Mesenchymal stem cell (in vitro differentiated cells and primary cell): ENCODE results near the gene SETD5.

ENCODE experiments used
- DNase-seq: peaks from one replicate; pipeline ENCODE4 v3.0.0-alpha.2; 2013
- H2AFZ ChIP-seq: one replicate; pipeline ENCODE4 v1.6.1; 2013; ENCODE audit warnings: low read depth, mild to moderate bottlenecking, control low read depth, inconsistent platforms, low read length, moderate library complexity
- H2AK5ac ChIP-seq: 2 replicates; pipeline ENCODE4 v1.6.1; 2013; ENCODE audit warnings: low read length, moderate library complexity, mild to moderate bottlenecking, inconsistent platforms; ENCODE audit not compliant: severe bottlenecking
- H2BK120ac ChIP-seq: one replicate; pipeline ENCODE4 v1.6.1; 2013; ENCODE audit warnings: low read depth, mild to moderate bottlenecking, inconsistent platforms, low read length, moderate library complexity
- H2BK12ac ChIP-seq, 2 experiments: one replicate each; pipeline ENCODE4 v1.6.1; 2013; ENCODE audit warnings: inconsistent platforms in 2 of 2, low read length in 2 of 2, mild to moderate bottlenecking in 2 of 2, moderate library complexity in 2 of 2, control low read depth in 1 of 2
- H2BK15ac ChIP-seq: one replicate; pipeline ENCODE4 v1.6.1; 2013; ENCODE audit warnings: mild to moderate bottlenecking, low read depth, inconsistent platforms; ENCODE audit not compliant: poor library complexity, severe bottlenecking
- H2BK5ac ChIP-seq: 2 replicates; pipeline ENCODE4 v1.6.1; 2013; ENCODE audit warnings: low read depth, mild to moderate bottlenecking, low read length, control low read depth, inconsistent platforms; ENCODE audit not compliant: poor library complexity, severe bottlenecking
- H3K14ac ChIP-seq, 2 experiments: one replicate each; pipeline ENCODE4 v1.6.1; 2013; ENCODE audit warnings: inconsistent platforms in 2 of 2, low read length in 2 of 2, control low read depth in 1 of 2, mild to moderate bottlenecking in 1 of 2, moderate library complexity in 1 of 2
- H3K18ac ChIP-seq, 2 experiments: one replicate each; pipeline ENCODE4 v1.6.1; 2013; ENCODE audit warnings: inconsistent platforms in 2 of 2, low read length in 2 of 2, control low read depth in 1 of 2, low read depth in 1 of 2, mild to moderate bottlenecking in 1 of 2
- H3K23ac ChIP-seq, 2 experiments: one replicate each; pipeline ENCODE4 v1.6.1; 2013; ENCODE audit warnings: inconsistent platforms in 2 of 2, low read length in 2 of 2, mild to moderate bottlenecking in 2 of 2, moderate library complexity in 2 of 2, control low read depth in 1 of 2
- H3K27ac ChIP-seq: 2 replicates; pipeline ENCODE4 v1.5.1; 2013; ENCODE audit warnings: mild to moderate bottlenecking, moderate library complexity, low read length, control low read depth, inconsistent platforms; ENCODE audit not compliant: poor library complexity, severe bottlenecking
- H3K27me3 ChIP-seq, 2 experiments: 2 replicates each; pipeline versions ENCODE4 v1.6.1 to v1.7.0; 2013; ENCODE audit warnings: low read length in 2 of 2, mild to moderate bottlenecking in 2 of 2, moderate library complexity in 2 of 2, control low read depth in 1 of 2, inconsistent platforms in 1 of 2; ENCODE audit not compliant: control insufficient read depth in 1 of 2, insufficient read depth in 1 of 2
- H3K36me3 ChIP-seq, 2 experiments: 2 replicates each; pipeline versions ENCODE4 v1.6.1 to v1.7.0; 2013; ENCODE audit warnings: low read length in 2 of 2, control low read depth in 1 of 2, inconsistent platforms in 1 of 2, low read depth in 1 of 2, mild to moderate bottlenecking in 1 of 2; ENCODE audit not compliant: insufficient read depth in 2 of 2, control insufficient read depth in 1 of 2
- H3K4ac ChIP-seq, 2 experiments: one replicate each; pipeline ENCODE4 v1.6.1; 2013; ENCODE audit warnings: inconsistent platforms in 2 of 2, low read length in 2 of 2, mild to moderate bottlenecking in 2 of 2, moderate library complexity in 2 of 2, control low read depth in 1 of 2, low read depth in 1 of 2
- H3K4me1 ChIP-seq: 2 replicates; pipeline ENCODE4 v1.6.1; 2013; ENCODE audit warnings: low read depth, low read length, control low read depth; ENCODE audit not compliant: control insufficient read depth, insufficient read depth
- H3K4me2 ChIP-seq: 2 replicates; pipeline ENCODE4 v1.6.1; 2013; ENCODE audit warnings: low read length, mild to moderate bottlenecking, inconsistent platforms; ENCODE audit not compliant: poor library complexity, severe bottlenecking
- H3K4me3 ChIP-seq, 2 experiments: 2 replicates each; pipeline versions ENCODE4 v1.5.1 to v1.7.0; 2013; ENCODE audit warnings: low read length in 2 of 2, mild to moderate bottlenecking in 2 of 2, control low read depth in 1 of 2, low read depth in 1 of 2; ENCODE audit not compliant: insufficient read depth in 1 of 2
- H3K79me1 ChIP-seq: replicated peaks from 2 replicates; pipeline ENCODE4 v1.6.1; 2013; ENCODE audit warnings: mild to moderate bottlenecking, control low read depth, low read length, inconsistent platforms; ENCODE audit not compliant: poor library complexity, severe bottlenecking
- H3K9ac ChIP-seq: 2 replicates; pipeline ENCODE4 v1.7.0; 2013; ENCODE audit warnings: mild to moderate bottlenecking, low read length, moderate library complexity
- H3K9me3 ChIP-seq: 2 replicates; pipeline ENCODE4 v1.7.0; 2013; ENCODE audit warnings: mild to moderate bottlenecking, low read length; ENCODE audit not compliant: control insufficient read depth
- H4K8ac ChIP-seq: one replicate; pipeline ENCODE4 v1.6.1; 2013; ENCODE audit warnings: inconsistent platforms, mild to moderate bottlenecking, low read length, moderate library complexity
- H4K91ac ChIP-seq: one replicate; pipeline ENCODE4 v1.6.1; 2013; ENCODE audit warnings: mild to moderate bottlenecking, low read length, inconsistent platforms
- WGBS: methylation state at CpG from one replicate; pipeline ENCODE4 v1.1.7; 2013; ENCODE audit warnings: mixed read lengths; 5-methylcytosine and 5-hydroxymethylcytosine counted together

SETD5 gene

DNA sequence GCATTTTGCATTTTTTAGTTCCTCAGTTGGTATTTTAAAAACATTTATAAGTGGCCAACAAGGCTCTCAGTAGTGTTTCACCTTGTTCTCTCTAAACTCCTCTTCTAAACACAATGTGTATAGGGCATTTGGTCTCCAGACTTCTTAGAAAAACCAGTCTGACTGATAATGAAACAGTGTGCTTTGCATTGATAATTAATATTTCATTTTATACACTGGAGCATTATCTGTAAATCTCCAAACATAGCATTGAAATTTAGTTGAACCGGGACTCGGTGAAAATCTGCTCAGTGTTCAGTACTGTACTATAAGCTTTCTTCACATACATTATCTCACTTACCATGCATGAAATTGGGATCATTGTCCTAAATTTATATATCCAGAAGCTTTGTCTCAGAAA, 53.6 kb downstream of the SETD5 start:
- H3K14ac ChIP-seq: no peak overlapping the region
- no peak for DNase-seq
- no peak overlapping the region for H4K91ac ChIP-seq
- H2AFZ ChIP-seq: no peak overlapping the region
- H2AK5ac ChIP-seq: no peak overlapping the region
- no peaks in the 10 kb centered on the region for H3K9me3 ChIP-seq
- no peaks in the 10 kb centered on the region for H3K27me3 ChIP-seq
- no peak overlapping the region for H3K27ac ChIP-seq
- no peak overlapping the region for H3K4ac ChIP-seq
- H2BK12ac ChIP-seq: no peak overlapping the region
- H3K36me3 ChIP-seq: peaks cover 30 to 98% of the 10 kb centered on the region in 2 experiments
- H3K18ac ChIP-seq: no peak overlapping the region
- H3K4me1 ChIP-seq: no peaks in the 10 kb centered on the region
- peaks cover 7% of the 10 kb centered on the region for H3K79me1 ChIP-seq
- H3K4me2 ChIP-seq: no peak overlapping the region
- no peak overlapping the region for H2BK15ac ChIP-seq
- no peak overlapping the region for H2BK120ac ChIP-seq
- H3K4me3 ChIP-seq: no peak overlapping the region
- H3K9ac ChIP-seq: no peak overlapping the region
- H3K23ac ChIP-seq: no peak overlapping the region
- H4K8ac ChIP-seq: no peak overlapping the region
- H2BK5ac ChIP-seq: no peak overlapping the region
- 100% methylated on average over 2 of the region's 2 CpGs for WGBS

DNA sequence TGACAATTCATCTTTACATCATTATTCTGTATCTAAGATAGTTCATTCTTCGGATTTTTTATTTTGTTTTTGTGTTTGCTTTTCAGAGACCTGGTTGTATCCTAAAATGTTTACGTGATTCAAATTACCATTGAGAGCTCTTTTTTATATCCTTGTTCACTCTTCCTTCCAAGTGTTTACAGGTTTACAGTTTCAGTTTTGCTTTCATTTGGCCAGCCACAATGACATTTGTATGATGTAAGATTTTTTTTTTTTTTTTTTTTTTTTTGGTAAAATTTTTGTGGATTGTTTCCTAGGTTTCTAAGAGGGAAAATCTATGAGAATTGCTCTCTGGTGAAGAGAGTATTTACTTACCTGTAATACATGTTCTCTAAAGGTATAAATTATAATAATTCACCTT, 55.0 kb downstream of the SETD5 start:
- no peak overlapping the region for H3K18ac ChIP-seq
- no peak overlapping the region for H4K8ac ChIP-seq
- no peak overlapping the region for H2BK5ac ChIP-seq
- H3K4me1 ChIP-seq: no peaks in the 10 kb centered on the region
- WGBS: 100% methylated on average over 1 of the region's 2 CpGs
- H3K36me3 ChIP-seq: peaks cover 29 to 95% of the 10 kb centered on the region in 2 experiments
- H3K9me3 ChIP-seq: no peaks in the 10 kb centered on the region
- no peak overlapping the region for H3K14ac ChIP-seq
- H3K4me3 ChIP-seq: peak overlapping the region in 1 of 2 experiments; percentile 1
- H3K4ac ChIP-seq: no peak overlapping the region
- H2AK5ac ChIP-seq: no peak overlapping the region
- no peak overlapping the region for H3K23ac ChIP-seq
- H3K9ac ChIP-seq: peak overlapping the region; percentile 56
- H3K27me3 ChIP-seq: no peaks in the 10 kb centered on the region
- H2BK12ac ChIP-seq: no peak overlapping the region
- no peak overlapping the region for H3K27ac ChIP-seq
- H2BK15ac ChIP-seq: no peak overlapping the region
- no peak overlapping the region for H3K4me2 ChIP-seq
- H4K91ac ChIP-seq: no peak overlapping the region
- no peak overlapping the region for H2BK120ac ChIP-seq
- H3K79me1 ChIP-seq: peaks cover 3% of the 10 kb centered on the region
- peak; percentile 64 for DNase-seq
- no peak overlapping the region for H2AFZ ChIP-seq

DNA sequence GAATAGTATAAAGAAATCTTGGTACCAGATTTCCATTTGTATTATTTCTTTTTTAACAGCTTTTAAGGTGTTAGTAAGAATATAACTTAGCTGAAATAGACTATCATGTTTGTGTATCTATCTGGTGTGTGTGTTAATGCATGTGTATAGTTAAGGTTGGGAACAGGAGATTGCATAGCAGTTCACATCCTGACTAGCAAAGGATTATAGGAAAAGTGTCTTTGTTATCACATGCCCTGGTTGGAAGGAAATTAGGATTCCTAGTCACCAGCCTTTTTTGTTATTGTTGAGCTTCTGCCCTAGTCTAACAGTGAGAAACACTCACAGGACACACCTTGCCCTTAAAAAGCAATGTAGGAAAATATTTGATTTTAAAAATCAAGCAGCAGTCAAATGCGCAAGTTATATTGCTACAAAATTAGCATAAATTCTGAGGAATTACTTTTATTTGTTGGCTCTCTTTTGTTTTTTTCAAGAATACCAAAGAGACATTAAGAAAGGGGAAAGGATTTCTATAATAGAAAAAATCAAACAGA, 58.2 kb downstream of the SETD5 start:
- Histone ChIP-seq H4K91ac (no peak overlapping the region), H3K23ac (no peak overlapping the region), H2BK120ac (no peak overlapping the region), H3K4me3 (no peak overlapping the region), H3K79me1 (peaks cover 6% of the 10 kb centered on the region), H3K36me3 (peaks cover 21 to 93% of the 10 kb centered on the region in 2 experiments), H2BK12ac (no peak overlapping the region), H2BK15ac (no peak overlapping the region), H3K9me3 (no peaks in the 10 kb centered on the region), H2AK5ac (no peak overlapping the region), H3K27ac (no peak overlapping the region), H3K9ac (no peak overlapping the region), H3K14ac (no peak overlapping the region), H3K4me1 (no peaks in the 10 kb centered on the region), H3K4me2 (no peak overlapping the region), H4K8ac (no peak overlapping the region), H3K27me3 (no peaks in the 10 kb centered on the region), H3K4ac (no peak overlapping the region), H3K18ac (no peak overlapping the region), H2BK5ac (no peak overlapping the region), H2AFZ (no peak overlapping the region)
- DNase-seq: no peak
- WGBS: no CpG with 5 or more reads among the region's 1 CpG

DNA sequence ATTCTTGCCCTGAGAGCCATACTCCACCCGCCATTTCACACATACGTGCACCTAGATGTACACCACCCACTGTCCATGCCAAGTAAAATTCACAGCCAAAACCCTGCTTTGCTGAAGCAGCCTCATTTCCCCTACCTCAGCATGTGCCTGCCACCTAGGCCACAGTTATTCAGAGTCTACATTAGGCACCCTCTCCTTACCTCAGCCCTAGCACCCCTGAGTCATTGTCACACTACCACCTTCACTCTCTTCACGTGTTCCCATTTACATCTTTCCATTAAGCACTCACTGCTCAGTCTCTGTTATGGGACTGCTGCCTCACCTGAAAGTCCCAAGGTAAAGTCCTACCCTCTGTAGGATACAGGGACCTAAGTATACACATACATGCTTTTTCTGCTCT, 70.0 kb downstream of the SETD5 start:
- Histone ChIP-seq H3K18ac (no peak overlapping the region), H3K4me2 (no peak overlapping the region), H3K9me3 (no peaks in the 10 kb centered on the region), H3K27me3 (no peaks in the 10 kb centered on the region), H3K27ac (no peak overlapping the region), H3K36me3 (peaks cover 40 to 98% of the 10 kb centered on the region in 2 experiments), H2BK120ac (no peak overlapping the region), H3K79me1 (peaks cover 23% of the 10 kb centered on the region), H3K4me3 (no peak overlapping the region), H3K4ac (no peak overlapping the region), H2AFZ (no peak overlapping the region), H3K23ac (no peak overlapping the region), H2BK15ac (no peak overlapping the region), H2AK5ac (no peak overlapping the region), H3K9ac (no peak overlapping the region), H2BK12ac (no peak overlapping the region), H3K14ac (no peak overlapping the region), H2BK5ac (no peak overlapping the region), H4K8ac (no peak overlapping the region), H3K4me1 (peaks cover 3% of the 10 kb centered on the region), H4K91ac (no peak overlapping the region)
- 96% methylated on average over 3 of the region's 3 CpGs for WGBS
- DNase-seq: no peak
